NB4 (cell line): ENCODE data around the gene SLC2A5.

Experiments
- DNase-seq: peaks from one replicate; pipeline ENCODE4 v3.0.0; 2010; ENCODE audit warnings: low read depth
- H3K4me3 ChIP-seq: one replicate; pipeline ENCODE4 v1.5.1; 2011; ENCODE audit warnings: mild to moderate bottlenecking, low read depth, low read length, moderate library complexity
- CTCF ChIP-seq: IDR thresholded peaks from one replicate; pipeline ENCODE4 v1.5.1; 2012; ENCODE audit warnings: low read depth, low read length
- MAX ChIP-seq: IDR thresholded peaks from 2 replicates; pipeline ENCODE4 v1.6.1; 2011; ENCODE audit warnings: low read depth, low read length
- MYC ChIP-seq: IDR thresholded peaks from 2 replicates; pipeline ENCODE4 v1.6.1; 2011; ENCODE audit warnings: low read depth, low read length
- POLR2A ChIP-seq: IDR thresholded peaks from 2 replicates; pipeline ENCODE4 v1.6.1; 2011; ENCODE audit warnings: mild to moderate bottlenecking; ENCODE audit not compliant: insufficient read length; ENCODE audit errors: extremely low read depth

SLC2A5 gene

GRCh38 chr1:9062021-9062471, 7.4 kb downstream of the SLC2A5 start:
- H3K4me3 ChIP-seq, result no peak overlapping the region
- TF ChIP-seq CTCF, result no peak
- no peak for TF ChIP-seq POLR2A
- no peak for TF ChIP-seq MYC
- no peak for TF ChIP-seq MAX
- no peak for DNase-seq

GRCh38 chr1:9061252-9061960, 8.0 kb downstream of the SLC2A5 start:
- DNase-seq, result no peak
- no peak overlapping the region for H3K4me3 ChIP-seq
- TF ChIP-seq CTCF (no peak), MAX (no peak), POLR2A (no peak), MYC (no peak)

- H3K4me3 ChIP-seq, result no peak overlapping the region
- TF ChIP-seq MYC (no peak), CTCF (no peak), POLR2A (no peak), MAX (no peak)
- no peak for DNase-seq
These were observed 9.3 kb downstream of the SLC2A5 start for GRCh38 chr1:9059891-9060744.

GRCh38 chr1:9058465-9058864, 11.0 kb downstream of the SLC2A5 start:
- TF ChIP-seq MYC, result no peak
- no peak for TF ChIP-seq POLR2A
- TF ChIP-seq CTCF, result no peak
- TF ChIP-seq MAX, result no peak
- H3K4me3 ChIP-seq, result no peak overlapping the region
- no peak for DNase-seq

GRCh38 chr1:9057851-9058250, 11.6 kb downstream of the SLC2A5 start:
- H3K4me3 ChIP-seq, result no peak overlapping the region
- TF ChIP-seq MAX (no peak), CTCF (no peak), MYC (no peak), POLR2A (no peak)
- DNase-seq, result no peak
